Heart left ventricle (tissue), 13 donors: ENCODE results near the gene ELANE.

Experiments
- CTCF ChIP-seq, 12 donors: fragments of 200-600 bp; sonication (generic) in 4 of 12; IDR thresholded peaks; one replicate each; pipeline versions ENCODE4 v1.5.0 to v1.8.0; 2018 to 2022; ENCODE audit warnings: antibody characterized with exemption in 12 of 12, mild to moderate bottlenecking in 5 of 12
- POLR2A ChIP-seq, 2 donors: fragments of 450-650 bp; IDR thresholded peaks; one replicate each; pipeline ENCODE4 v1.6.1; 2017; ENCODE audit warnings: antibody characterized with exemption in 2 of 2, mild to moderate bottlenecking in 2 of 2, moderate library complexity in 2 of 2
- donor health status: ischemic (EF 13 %, LVEDD 7.1; RV severe dilation, severe dysfunction).
- donor health status: DM: no; HTN: yes; CAD: no.
- donor health status: DM: no; HTN: no; CAD: no.
- donor health status: ischemic (EF 25% LVEDD 6.9; RV normal size, moderate dysfunction).
- donor health status: ischemic (EF 25% LVEDD 5.7; RV mildly dilated, moderate dysfunction).
- donor health status: ischemic (EF 35%, LVEDD 5.7; RV mildly dilated, moderate dysfunction).
- donor health status: nonischemic (EF 11% LVEDD 7.7; RV severe dilation, severe dysfunction).
- donor health status: DM: yes; HTN: yes; CAD: no.
- donor health status: PGD.
- donor health status: ischemic (EF 29% LVEDD 5.4; RV normal size, mild dysfunction).
- donor health status: nonischemic (EF 23%, LVEDD 6.1; RV moderate dilation, normal function).

GRCh38 chr19:827314-827709 lies 24.8 kb upstream of the ELANE start:
- no peak for TF ChIP-seq CTCF (IDR thresholded peaks at IDR 0.05)
- no peak for TF ChIP-seq POLR2A (IDR thresholded peaks at IDR 0.05)
